Measurements from ENCODE around the gene DIP2C. TPM values are rescaled to one million over a fixed set of nuclear protein-coding genes. Genes with fewer than 3 reads are reported as not detected.
A peak's percentile ranks its signal among the peaks of the same experiment; 100 is the strongest.
"Not testable (repeated sequence)": the region's sequence is repeated elsewhere in the genome, so short reads cannot be mapped to it uniquely, and the experiment has no call there.

The DIP2C gene
- total RNA-seq, 1 experiment from 2014 or later = 11.0 TPM

DNA sequence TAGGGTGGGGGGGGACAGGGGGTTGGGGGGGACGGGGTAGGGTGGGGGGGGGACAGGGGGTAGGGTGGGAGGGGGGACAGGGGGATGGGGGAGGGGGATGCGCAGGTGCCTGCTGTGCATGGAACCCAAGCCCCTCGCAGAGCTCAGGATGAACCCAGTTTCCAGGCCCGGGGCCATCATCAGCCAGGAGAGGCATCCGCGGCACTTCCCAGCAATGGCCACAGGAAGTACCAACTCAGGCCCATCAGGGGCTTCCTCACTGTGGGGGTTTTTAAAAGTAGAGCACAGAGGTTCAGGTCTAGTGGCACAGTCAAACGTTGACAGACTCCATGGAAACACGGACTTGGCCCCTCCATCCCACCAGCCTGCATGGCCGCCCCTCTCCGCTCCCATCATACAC is 172.7 kb downstream of the DIP2C start:
- no peak overlapping the region for H3K27ac Mint-ChIP-seq (ENCODE audit: unreplicated experiment)
- CTCF ChIA-PET = no interaction called here
- intact Hi-C loops (cut with micrococcal nuclease; ENCODE audit: unreplicated experiment) = loop anchor here (10.0 kb wide), 1 partner anchor 98 kb away; no protein-coding TSS in a partner anchor
- no peaks in the 10 kb centered on the region for H3K9me3 Mint-ChIP-seq (ENCODE audit: low read depth, unreplicated experiment)
- no peaks in the 10 kb centered on the region for H3K27me3 Mint-ChIP-seq (ENCODE audit: unreplicated experiment)
- no TSS peak for BruUV-seq (replicated peaks)
- peaks cover 31% of the 10 kb centered on the region for H3K4me1 Mint-ChIP-seq (ENCODE audit: low read depth, unreplicated experiment)
- peaks cover 13% of the 10 kb centered on the region for H3K36me3 Mint-ChIP-seq (ENCODE audit: insufficient read depth, unreplicated experiment)
- no peak for DNase-seq
- no peak overlapping the region for H3K4me3 Mint-ChIP-seq (ENCODE audit: low read depth, unreplicated experiment)
- TF ChIP-seq, protein P1, sequence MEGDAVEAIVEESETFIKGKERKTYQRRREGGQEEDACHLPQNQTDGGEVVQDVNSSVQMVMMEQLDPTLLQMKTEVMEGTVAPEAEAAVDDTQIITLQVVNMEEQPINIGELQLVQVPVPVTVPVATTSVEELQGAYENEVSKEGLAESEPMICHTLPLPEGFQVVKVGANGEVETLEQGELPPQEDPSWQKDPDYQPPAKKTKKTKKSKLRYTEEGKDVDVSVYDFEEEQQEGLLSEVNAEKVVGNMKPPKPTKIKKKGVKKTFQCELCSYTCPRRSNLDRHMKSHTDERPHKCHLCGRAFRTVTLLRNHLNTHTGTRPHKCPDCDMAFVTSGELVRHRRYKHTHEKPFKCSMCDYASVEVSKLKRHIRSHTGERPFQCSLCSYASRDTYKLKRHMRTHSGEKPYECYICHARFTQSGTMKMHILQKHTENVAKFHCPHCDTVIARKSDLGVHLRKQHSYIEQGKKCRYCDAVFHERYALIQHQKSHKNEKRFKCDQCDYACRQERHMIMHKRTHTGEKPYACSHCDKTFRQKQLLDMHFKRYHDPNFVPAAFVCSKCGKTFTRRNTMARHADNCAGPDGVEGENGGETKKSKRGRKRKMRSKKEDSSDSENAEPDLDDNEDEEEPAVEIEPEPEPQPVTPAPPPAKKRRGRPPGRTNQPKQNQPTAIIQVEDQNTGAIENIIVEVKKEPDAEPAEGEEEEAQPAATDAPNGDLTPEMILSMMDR (IDR thresholded peaks at IDR 0.05; ENCODE audit: unreplicated experiment) = no peak

DNA sequence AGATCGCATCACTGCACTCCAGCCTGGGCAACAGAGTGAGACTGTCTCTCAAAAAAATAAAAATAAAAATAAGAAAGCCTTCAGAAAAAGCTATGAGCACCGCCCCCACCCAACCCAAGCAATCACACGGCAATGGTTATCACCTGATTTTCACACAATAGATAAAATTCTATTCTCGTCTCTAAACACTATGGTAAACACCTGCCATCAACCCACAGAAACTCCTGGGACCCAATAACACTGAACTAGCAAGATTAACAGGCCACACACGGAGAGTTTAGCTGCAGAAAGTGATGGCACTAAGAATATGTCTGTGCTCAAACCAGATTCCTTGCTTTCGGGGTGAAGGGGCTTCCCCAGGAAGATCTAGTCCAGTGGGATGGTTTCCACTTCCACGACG is 173.8 kb downstream of the DIP2C start:
- BruUV-seq (replicated peaks) = no TSS peak
- H3K36me3 Mint-ChIP-seq (ENCODE audit: insufficient read depth, unreplicated experiment) = peaks cover 22% of the 10 kb centered on the region
- CTCF ChIA-PET = no interaction called here
- no peak for DNase-seq
- H3K27me3 Mint-ChIP-seq (ENCODE audit: unreplicated experiment) = no peaks in the 10 kb centered on the region
- H3K27ac Mint-ChIP-seq (ENCODE audit: unreplicated experiment) = no peak overlapping the region
- TF ChIP-seq, protein P1 (IDR thresholded peaks at IDR 0.05; ENCODE audit: unreplicated experiment) = no peak
- intact Hi-C loops (cut with micrococcal nuclease; ENCODE audit: unreplicated experiment) = loop anchor here (10.0 kb wide), 1 partner anchor 99 kb away; no protein-coding TSS in a partner anchor
- no peaks in the 10 kb centered on the region for H3K9me3 Mint-ChIP-seq (ENCODE audit: low read depth, unreplicated experiment)
- no peak overlapping the region for H3K4me3 Mint-ChIP-seq (ENCODE audit: low read depth, unreplicated experiment)
- peaks cover 39% of the 10 kb centered on the region for H3K4me1 Mint-ChIP-seq (ENCODE audit: low read depth, unreplicated experiment)

DNA sequence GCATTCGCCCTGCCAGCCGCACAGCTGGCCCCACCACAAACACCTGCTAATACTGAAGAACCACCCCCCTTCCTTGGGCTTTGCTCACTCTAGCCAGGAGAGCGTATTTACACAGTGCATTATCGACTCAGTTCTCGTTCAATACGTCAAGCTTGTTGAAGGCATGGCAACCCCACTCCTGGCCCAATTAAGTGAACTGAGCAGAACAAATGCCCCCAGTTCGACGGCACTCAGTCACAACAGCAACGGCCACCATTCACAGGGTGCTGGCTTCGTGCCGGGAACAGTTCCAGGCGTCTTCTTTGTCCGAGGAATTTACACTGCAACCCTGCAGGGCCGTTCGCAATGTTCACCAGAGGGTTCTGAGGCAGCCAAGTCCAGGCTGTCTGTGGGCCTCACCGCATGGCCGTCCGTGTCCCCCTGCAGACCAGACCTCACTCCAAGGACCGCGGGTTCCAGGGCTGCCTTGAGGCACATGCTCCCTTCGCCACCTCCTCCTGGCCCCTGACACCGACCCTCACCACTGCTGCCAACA is 175.3 kb downstream of the DIP2C start:
- Mint-ChIP-seq H3K9me3 (ENCODE audit: low read depth, unreplicated experiment) (no peaks in the 10 kb centered on the region), H3K4me1 (ENCODE audit: low read depth, unreplicated experiment) (peaks cover 31% of the 10 kb centered on the region), H3K4me3 (ENCODE audit: low read depth, unreplicated experiment) (peak overlapping the region; percentile 81), H3K27me3 (ENCODE audit: unreplicated experiment) (no peaks in the 10 kb centered on the region), H3K36me3 (ENCODE audit: insufficient read depth, unreplicated experiment) (peaks cover 24% of the 10 kb centered on the region), H3K27ac (ENCODE audit: unreplicated experiment) (peak overlapping the region; percentile 24)
- peak; percentile 26 for DNase-seq
- intact Hi-C loops (cut with micrococcal nuclease; ENCODE audit: unreplicated experiment) = loop anchor here (5.0 to 10.0 kb wide), 2 partner anchors 101 to 273 kb away; no protein-coding TSS in a partner anchor
- TF ChIP-seq, protein P1 (IDR thresholded peaks at IDR 0.05; ENCODE audit: unreplicated experiment) = no peak
- no TSS peak for BruUV-seq (replicated peaks)
- CTCF ChIA-PET = interaction anchor here (0.6 kb wide), 2 partner anchors 35 to 371 kb away, joined by 4 to 8 read pairs; no protein-coding TSS in a partner anchor

DNA sequence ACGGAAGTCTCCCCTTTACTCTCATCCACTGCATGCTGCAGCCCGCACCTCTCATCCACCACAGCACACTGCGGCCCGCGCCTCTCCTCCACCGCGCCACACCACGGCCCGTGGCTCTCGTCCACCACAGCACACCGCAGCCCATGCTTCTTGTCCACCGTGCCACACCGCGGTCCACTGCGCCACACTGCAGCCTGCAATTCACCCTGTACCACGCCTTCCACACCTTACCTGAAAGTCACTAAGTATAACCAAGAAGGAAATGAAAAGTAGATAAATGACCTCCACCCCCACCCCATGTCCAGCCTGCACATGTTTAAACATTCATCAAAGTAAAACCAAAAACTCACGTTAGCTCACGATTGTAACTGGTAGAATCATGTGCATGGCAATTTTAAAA is 176.1 kb downstream of the DIP2C start:
- H3K27ac Mint-ChIP-seq (ENCODE audit: unreplicated experiment) = peak overlapping the region; percentile 50
- no peaks in the 10 kb centered on the region for H3K27me3 Mint-ChIP-seq (ENCODE audit: unreplicated experiment)
- intact Hi-C loops (cut with micrococcal nuclease; ENCODE audit: unreplicated experiment) = loop anchor here (5.0 to 10.0 kb wide), 2 partner anchors 101 to 274 kb away; no protein-coding TSS in a partner anchor
- TF ChIP-seq, protein P1 (IDR thresholded peaks at IDR 0.05; ENCODE audit: unreplicated experiment) = no peak
- CTCF ChIA-PET = interaction anchor here (0.6 kb wide), 2 partner anchors 34 to 370 kb away, joined by 4 to 8 read pairs; no protein-coding TSS in a partner anchor
- peak overlapping the region; percentile 81 for H3K4me3 Mint-ChIP-seq (ENCODE audit: low read depth, unreplicated experiment)
- peaks cover 27% of the 10 kb centered on the region for H3K36me3 Mint-ChIP-seq (ENCODE audit: insufficient read depth, unreplicated experiment)
- H3K4me1 Mint-ChIP-seq (ENCODE audit: low read depth, unreplicated experiment) = peaks cover 31% of the 10 kb centered on the region
- DNase-seq = peak; percentile 42
- BruUV-seq (replicated peaks) = no TSS peak
- H3K9me3 Mint-ChIP-seq (ENCODE audit: low read depth, unreplicated experiment) = no peaks in the 10 kb centered on the region

DNA sequence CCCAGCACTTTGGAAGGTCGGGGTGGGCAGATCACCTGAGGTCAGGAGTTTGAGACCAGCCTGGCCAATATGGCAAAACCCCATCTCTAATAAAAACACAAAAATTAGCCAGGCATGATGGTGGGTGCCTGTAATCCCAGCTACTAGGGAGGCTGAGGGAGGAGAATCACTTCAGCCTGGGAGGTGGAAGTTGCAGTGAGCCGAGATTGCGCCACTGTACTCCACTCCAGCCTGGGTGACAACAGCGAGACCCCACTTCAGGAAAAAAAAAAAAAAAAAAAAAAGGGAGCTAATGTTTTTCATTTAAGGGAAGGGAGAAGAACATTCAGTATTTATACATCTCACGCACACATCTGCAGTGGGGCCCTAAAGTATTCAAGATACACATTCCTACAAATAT is 176.8 kb downstream of the DIP2C start:
- H3K4me1 Mint-ChIP-seq (ENCODE audit: low read depth, unreplicated experiment) = peaks cover 31% of the 10 kb centered on the region
- H3K27ac Mint-ChIP-seq (ENCODE audit: unreplicated experiment); H3K4me3 Mint-ChIP-seq (ENCODE audit: low read depth, unreplicated experiment); DNase-seq; H3K27me3 Mint-ChIP-seq (ENCODE audit: unreplicated experiment); H3K9me3 Mint-ChIP-seq (ENCODE audit: low read depth, unreplicated experiment); CTCF ChIA-PET: not testable (repeated sequence)
- intact Hi-C loops (cut with micrococcal nuclease; ENCODE audit: unreplicated experiment) = loop anchor here (5.0 to 10.0 kb wide), 2 partner anchors 102 to 275 kb away; no protein-coding TSS in a partner anchor
- peaks cover 27% of the 10 kb centered on the region for H3K36me3 Mint-ChIP-seq (ENCODE audit: insufficient read depth, unreplicated experiment)
- BruUV-seq (replicated peaks) = TSS peak; percentile 76

Data from Calu3 (cell line).